LNCAP (cell line): ENCODE data around the gene DLL1.
A peak's percentile ranks its signal among the peaks of the same experiment; 100 is the strongest.

ENCODE experiments used
- CTCF ChIP-seq: fragments of 450-650 bp; IDR thresholded peaks from 2 replicates; pipeline ENCODE4 v1.5.1; 2017; ENCODE audit warnings: mild to moderate bottlenecking

The DLL1 gene

GRCh38 chr6:170293341-170294231 lies 2.7 kb upstream of the DLL1 start:
- TF ChIP-seq CTCF: no peak

GRCh38 chr6:170292407-170293158 lies 1.7 kb upstream of the DLL1 start:
- TF ChIP-seq CTCF: peak; percentile 42; the same call in 1 of the 2 replicates

- TF ChIP-seq CTCF: no peak
Measured at GRCh38 chr6:170292111-170292406, 1.2 kb upstream of the DLL1 start.

- TF ChIP-seq CTCF: no peak
Measured at GRCh38 chr6:170291271-170292110, 613 bp upstream of the DLL1 start.

- TF ChIP-seq CTCF: no peak
Measured at GRCh38 chr6:170289951-170290295, 955 bp downstream of the DLL1 start.

GRCh38 chr6:170289180-170289931 lies 1.5 kb downstream of the DLL1 start:
- no peak for TF ChIP-seq CTCF

- no peak for TF ChIP-seq CTCF
Measured at GRCh38 chr6:170288852-170289179, 2.1 kb downstream of the DLL1 start.
